Measurements from ENCODE around the gene SNCA. TPM values are rescaled to one million over a fixed set of nuclear protein-coding genes. Genes with fewer than 3 reads are reported as not detected.

The SNCA gene
- total RNA-seq, 4 donors from 2014 or later: 9.8 to 25.6 (median 16.7) TPM

DNA sequence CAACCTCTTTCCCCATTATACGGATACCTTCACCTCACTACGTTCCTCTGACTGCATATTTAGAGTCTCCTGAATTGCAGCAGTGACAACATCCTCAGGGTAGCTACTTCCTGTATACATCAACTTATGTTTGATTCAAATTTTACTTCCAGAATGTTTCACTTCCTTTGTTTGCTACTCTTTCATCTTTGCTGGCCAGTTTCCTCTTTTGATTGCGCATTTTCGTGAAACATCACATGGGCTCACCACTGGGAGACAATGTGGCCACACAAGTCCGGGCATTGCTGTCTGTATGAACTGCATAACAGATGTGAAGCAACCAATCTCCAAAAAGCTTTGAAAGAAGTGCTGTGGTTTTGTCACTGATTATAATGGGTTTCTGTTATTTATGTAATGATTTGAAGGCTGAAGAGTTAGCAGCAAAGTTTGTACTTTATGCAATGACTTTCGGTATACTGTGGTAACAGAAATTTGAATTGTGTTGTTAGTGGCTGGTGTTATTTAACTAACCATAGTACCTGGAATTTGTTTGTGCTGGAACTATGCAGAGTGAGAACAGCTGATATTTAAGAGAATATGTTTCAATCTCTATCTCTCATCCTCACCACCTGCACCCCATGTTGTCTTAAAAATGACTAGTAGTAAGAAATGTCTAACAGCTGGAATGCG lies 7.4 kb downstream of the SNCA start:
- DNase-seq (ENCODE audit: low spot score in 2 of 2): peak in 1 of 2 donors; percentile 48
- 51% methylated on average over 7 of the region's 7 CpGs for WGBS, 2 donors
- TF ChIP-seq CTCF (IDR thresholded peaks at IDR 0.05): no peak
- intact Hi-C loops (cut with DNase I; ENCODE audit: low total_unique reads): no loop called here
- H3K4me3 ChIP-seq (ENCODE audit: low read depth, poor library complexity, severe bottlenecking): no peak overlapping the region

DNA sequence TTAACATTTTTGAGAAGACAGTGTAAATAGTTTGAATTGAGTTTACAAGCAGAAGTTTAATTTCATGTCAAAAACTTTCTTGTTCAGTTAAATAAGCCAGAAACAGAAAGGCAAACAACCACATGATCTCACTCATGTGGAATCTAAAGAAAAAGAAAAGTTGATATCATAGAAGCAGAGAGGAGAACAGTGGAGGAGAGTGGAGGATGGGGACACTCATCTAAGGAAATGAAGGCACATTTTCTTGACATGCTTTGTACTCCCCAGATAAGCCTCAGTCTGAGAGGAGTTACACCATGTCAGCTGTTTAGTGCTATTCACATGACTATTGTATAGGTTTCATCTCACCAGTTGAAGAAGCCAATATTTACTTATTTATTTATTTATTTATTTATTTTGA lies 13.5 kb downstream of the SNCA start:
- no peak for DNase-seq (ENCODE audit: low spot score in 2 of 2)
- intact Hi-C loops (cut with DNase I; ENCODE audit: low total_unique reads): no loop called here
- TF ChIP-seq POLR2A (IDR thresholded peaks at IDR 0.05): no peak
- TF ChIP-seq CTCF (IDR thresholded peaks at IDR 0.05): no peak
- H3K4me3 ChIP-seq (ENCODE audit: low read depth, poor library complexity, severe bottlenecking): no peak overlapping the region

- DNase-seq (ENCODE audit: low spot score in 2 of 2): no peak
- TF ChIP-seq CTCF (IDR thresholded peaks at IDR 0.05) (no peak), POLR2A (IDR thresholded peaks at IDR 0.05) (no peak)
- no peak overlapping the region for H3K4me3 ChIP-seq (ENCODE audit: low read depth, poor library complexity, severe bottlenecking)
- intact Hi-C loops (cut with DNase I; ENCODE audit: low total_unique reads): loop anchor here (2.0 kb wide), 1 partner anchor 55 kb away; no protein-coding TSS in a partner anchor
- 40 to 94% methylated on average over 1 of the region's 1 CpG for WGBS, 2 donors
Observed at GRCh38 chr4:89821612-89822011, 15.3 kb downstream of the SNCA start.

- TF ChIP-seq POLR2A (IDR thresholded peaks at IDR 0.05) (no peak), CTCF (IDR thresholded peaks at IDR 0.05) (no peak)
- no peak for DNase-seq (ENCODE audit: low spot score in 2 of 2)
- intact Hi-C loops (cut with DNase I; ENCODE audit: low total_unique reads): loop anchor here (2.0 kb wide), 1 partner anchor 53 kb away; no protein-coding TSS in a partner anchor
- WGBS, 2 donors: 69 to 94% methylated on average over 3 of the region's 3 CpGs
- no peak overlapping the region for H3K4me3 ChIP-seq (ENCODE audit: low read depth, poor library complexity, severe bottlenecking)
Observed at GRCh38 chr4:89820010-89820409, 17.0 kb downstream of the SNCA start.

GRCh38 chr4:89814362-89814761 lies 22.6 kb downstream of the SNCA start:
- TF ChIP-seq POLR2A (IDR thresholded peaks at IDR 0.05) (no peak), CTCF (IDR thresholded peaks at IDR 0.05) (no peak)
- intact Hi-C loops (cut with DNase I; ENCODE audit: low total_unique reads): no loop called here
- no peak overlapping the region for H3K4me3 ChIP-seq (ENCODE audit: low read depth, poor library complexity, severe bottlenecking)
- WGBS, 2 donors: 94% methylated on average over 3 of the region's 3 CpGs
- DNase-seq (ENCODE audit: low spot score in 2 of 2): no peak

- intact Hi-C loops (cut with DNase I; ENCODE audit: low total_unique reads): no loop called here
- 56 to 61% methylated on average over 2 of the region's 2 CpGs for WGBS, 2 donors
- H3K4me3 ChIP-seq (ENCODE audit: low read depth, poor library complexity, severe bottlenecking): no peak overlapping the region
- TF ChIP-seq CTCF (IDR thresholded peaks at IDR 0.05): no peak
- TF ChIP-seq POLR2A (IDR thresholded peaks at IDR 0.05): no peak
- no peak for DNase-seq (ENCODE audit: low spot score in 2 of 2)
Observed at GRCh38 chr4:89813197-89813596, 23.8 kb downstream of the SNCA start.
